ENCODE data around the gene NEK6. TPM values are rescaled to one million over a fixed set of nuclear protein-coding genes. Genes with fewer than 3 reads are reported as not detected.

NEK6 gene
- total RNA-seq, 2 donors from 2014 or later = 15.5 to 23.6 TPM

- ATAC-seq = no peak
- intact Hi-C loops (cut with DNase I) = loop anchor here (5.0 kb wide), 1 partner anchor 49 kb away; no protein-coding TSS in a partner anchor
These were observed 113.3 kb downstream of the NEK6 start for GRCh38 chr9:124370896-124371582.

GRCh38 chr9:124372038-124372437, 114.3 kb downstream of the NEK6 start:
- TF ChIP-seq POLR2A (IDR thresholded peaks at IDR 0.05) (no peak), CTCF (IDR thresholded peaks at IDR 0.05) (no peak)
- H3K4me3 ChIP-seq = no peak overlapping the region
- H3K36me3 ChIP-seq (replicated peaks in 1 of 2; ENCODE audit: insufficient read depth in 1 of 2, low read depth in 2 of 2) = no peaks in the 10 kb centered on the region
- intact Hi-C loops (cut with DNase I) = loop anchor here (5.0 kb wide), 1 partner anchor 50 kb away; no protein-coding TSS in a partner anchor
- no peak overlapping the region for H3K27ac ChIP-seq
- no peaks in the 10 kb centered on the region for H3K9me3 ChIP-seq
- ATAC-seq (no peak), DNase-seq (no peak)
- peaks cover 8% of the 10 kb centered on the region for H3K4me1 ChIP-seq
- no peaks in the 10 kb centered on the region for H3K27me3 ChIP-seq

More at GRCh38 chr9:124370896-124371582, 113.3 kb downstream of the NEK6 start:
- TF ChIP-seq CTCF (IDR thresholded peaks at IDR 0.05) (no peak), POLR2A (IDR thresholded peaks at IDR 0.05) (no peak)
- Histone ChIP-seq H3K4me1 (peaks cover 8% of the 10 kb centered on the region), H3K27me3 (no peaks in the 10 kb centered on the region), H3K9me3 (no peaks in the 10 kb centered on the region), H3K36me3 (replicated peaks in 1 of 2; ENCODE audit: insufficient read depth in 1 of 2, low read depth in 2 of 2) (no peaks in the 10 kb centered on the region), H3K27ac (no peak overlapping the region), H3K4me3 (no peak overlapping the region)
- no peak for DNase-seq
- WGBS, 2 donors = 78 to 85% methylated on average over 9 of the region's 9 CpGs

GRCh38 chr9:124373386-124373785, 115.6 kb downstream of the NEK6 start:
- H3K9me3 ChIP-seq = no peaks in the 10 kb centered on the region
- no peak overlapping the region for H3K4me3 ChIP-seq
- intact Hi-C loops (cut with DNase I) = loop anchor here (5.0 kb wide), 1 partner anchor 51 kb away; no protein-coding TSS in a partner anchor
- no peaks in the 10 kb centered on the region for H3K27me3 ChIP-seq
- peaks cover 8% of the 10 kb centered on the region for H3K4me1 ChIP-seq
- 85 to 91% methylated on average over 4 of the region's 4 CpGs for WGBS, 2 donors
- H3K27ac ChIP-seq = no peak overlapping the region
- DNase-seq = no peak
- TF ChIP-seq POLR2A (IDR thresholded peaks at IDR 0.05) = no peak
- TF ChIP-seq CTCF (IDR thresholded peaks at IDR 0.05) = no peak
- ATAC-seq = no peak
- H3K36me3 ChIP-seq (replicated peaks in 1 of 2; ENCODE audit: insufficient read depth in 1 of 2, low read depth in 2 of 2) = no peaks in the 10 kb centered on the region

GRCh38 chr9:124373851-124374250, 116.1 kb downstream of the NEK6 start:
- Histone ChIP-seq H3K4me3 (no peak overlapping the region), H3K4me1 (peaks cover 8% of the 10 kb centered on the region), H3K36me3 (replicated peaks in 1 of 2; ENCODE audit: insufficient read depth in 1 of 2, low read depth in 2 of 2) (no peaks in the 10 kb centered on the region), H3K9me3 (no peaks in the 10 kb centered on the region), H3K27me3 (no peaks in the 10 kb centered on the region), H3K27ac (no peak overlapping the region)
- DNase-seq (no peak), ATAC-seq (no peak)
- intact Hi-C loops (cut with DNase I) = loop anchor here (5.0 kb wide), 1 partner anchor 52 kb away; no protein-coding TSS in a partner anchor
- 90 to 100% methylated on average over 1 of the region's 1 CpG for WGBS, 2 donors
- TF ChIP-seq POLR2A (IDR thresholded peaks at IDR 0.05) = no peak
- TF ChIP-seq CTCF (IDR thresholded peaks at IDR 0.05) = no peak

GRCh38 chr9:124375726-124376125, 118.0 kb downstream of the NEK6 start:
- ATAC-seq (no peak), DNase-seq (no peak)
- 89 to 94% methylated on average over 9 of the region's 9 CpGs for WGBS, 2 donors
- Histone ChIP-seq H3K4me1 (peaks cover 8% of the 10 kb centered on the region), H3K9me3 (no peaks in the 10 kb centered on the region), H3K27ac (no peak overlapping the region), H3K36me3 (replicated peaks in 1 of 2; ENCODE audit: insufficient read depth in 1 of 2, low read depth in 2 of 2) (no peaks in the 10 kb centered on the region), H3K27me3 (no peaks in the 10 kb centered on the region), H3K4me3 (no peak overlapping the region)
- intact Hi-C loops (cut with DNase I) = no loop called here
- TF ChIP-seq CTCF (IDR thresholded peaks at IDR 0.05) = no peak
- TF ChIP-seq POLR2A (IDR thresholded peaks at IDR 0.05) = no peak

All from body of pancreas (tissue), 4 donors.